ENCODE results near the gene GHRL.

GHRL gene

DNA sequence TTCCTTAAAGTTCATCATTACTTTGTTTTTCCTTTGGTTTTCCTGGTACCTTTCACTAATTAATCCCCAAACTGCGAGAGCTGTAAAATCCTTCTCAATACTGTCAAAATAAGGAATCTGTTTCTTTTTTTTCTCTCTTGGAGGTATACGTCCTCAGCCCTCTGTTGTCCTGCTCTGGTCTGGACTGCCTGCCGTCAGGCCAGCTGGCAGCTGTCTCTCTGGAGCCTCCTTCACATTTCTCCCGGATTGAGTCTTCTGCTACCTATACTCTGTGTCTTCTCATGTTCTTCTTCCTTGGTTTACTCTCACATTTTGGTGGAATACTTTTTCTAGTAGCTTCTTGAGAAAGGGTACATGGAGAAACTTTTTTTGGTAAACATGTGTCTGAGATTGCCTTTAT is 30.7 kb downstream of the GHRL start:
- H3K79me1 ChIP-seq (replicated peaks; ENCODE audit: low read length, poor library complexity, severe bottlenecking): peaks cover 14% of the 10 kb centered on the region
- no peak overlapping the region for H2BK120ac ChIP-seq (ENCODE audit: low read depth, low read length)
- no peak overlapping the region for H3K4me3 ChIP-seq (ENCODE audit: insufficient read depth in 1 of 2, low read depth in 1 of 2, low read length in 2 of 2)
- H3K14ac ChIP-seq (ENCODE audit: low read length in 2 of 2): no peak overlapping the region
- no peak overlapping the region for H3K4me2 ChIP-seq (ENCODE audit: low read length, poor library complexity, severe bottlenecking)
- H3K27ac ChIP-seq (ENCODE audit: low read length, poor library complexity, severe bottlenecking): no peak overlapping the region
- H4K8ac ChIP-seq (ENCODE audit: low read length): no peak overlapping the region
- H3K9me3 ChIP-seq (ENCODE audit: control insufficient read depth, low read length): no peaks in the 10 kb centered on the region
- H3K18ac ChIP-seq (ENCODE audit: low read depth in 1 of 2, low read length in 2 of 2): no peak overlapping the region
- H3K36me3 ChIP-seq (ENCODE audit: control insufficient read depth in 1 of 2, insufficient read depth in 2 of 2, low read depth in 1 of 2, low read length in 2 of 2): peaks cover 23 to 59% of the 10 kb centered on the region in 2 experiments
- no peak overlapping the region for H2AFZ ChIP-seq (ENCODE audit: low read depth, low read length)
- no peak overlapping the region for H2BK5ac ChIP-seq (ENCODE audit: low read depth, low read length, poor library complexity, severe bottlenecking)
- peaks cover 6% of the 10 kb centered on the region for H3K4me1 ChIP-seq (ENCODE audit: control insufficient read depth, insufficient read depth, low read depth, low read length)
- H3K27me3 ChIP-seq (ENCODE audit: control insufficient read depth in 1 of 2, insufficient read depth in 1 of 2, low read length in 2 of 2): no peaks in the 10 kb centered on the region
- H2BK15ac ChIP-seq (ENCODE audit: low read depth, poor library complexity, severe bottlenecking): no peak overlapping the region
- H4K91ac ChIP-seq (ENCODE audit: low read length): no peak overlapping the region
- WGBS: 89% methylated on average over 3 of the region's 4 CpGs
- H3K23ac ChIP-seq (ENCODE audit: low read length in 2 of 2): no peak overlapping the region
- no peak overlapping the region for H2BK12ac ChIP-seq (ENCODE audit: low read length in 2 of 2)
- H3K4ac ChIP-seq (ENCODE audit: low read depth in 1 of 2, low read length in 2 of 2): no peak overlapping the region
- no peak for DNase-seq
- no peak overlapping the region for H2AK5ac ChIP-seq (ENCODE audit: low read length, severe bottlenecking)
- peak overlapping the region; percentile 26 for H3K9ac ChIP-seq (ENCODE audit: low read length)

DNA sequence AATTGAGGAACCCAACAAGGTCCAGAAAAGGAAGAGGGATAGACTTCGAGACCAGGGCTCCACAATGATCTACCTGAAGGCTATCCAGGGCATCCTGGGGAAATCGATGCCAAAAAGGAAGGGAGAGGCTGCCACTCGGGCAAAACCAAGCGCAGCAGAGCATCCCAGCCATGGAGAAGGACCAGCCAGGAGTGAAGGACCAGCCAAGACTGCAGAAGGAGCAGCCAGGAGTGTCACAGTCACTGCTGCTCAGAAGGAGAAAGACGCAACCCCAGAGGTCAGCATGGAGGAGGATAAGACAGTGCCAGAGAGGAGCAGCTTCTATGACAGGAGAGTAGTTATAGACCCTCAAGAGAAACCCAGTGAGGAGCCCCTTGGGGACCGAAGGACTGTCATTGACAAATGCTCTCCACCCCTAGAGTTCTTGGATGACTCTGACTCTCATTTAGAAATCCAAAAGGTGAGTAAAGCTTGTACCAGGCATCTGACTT is 32.5 kb downstream of the GHRL start:
- Histone ChIP-seq H3K4me1 (ENCODE audit: control insufficient read depth, insufficient read depth, low read depth, low read length) (peaks cover 5% of the 10 kb centered on the region), H3K79me1 (replicated peaks; ENCODE audit: low read length, poor library complexity, severe bottlenecking) (peaks cover 21% of the 10 kb centered on the region), H3K4me3 (ENCODE audit: insufficient read depth in 1 of 2, low read depth in 1 of 2, low read length in 2 of 2) (no peak overlapping the region), H3K27me3 (ENCODE audit: control insufficient read depth in 1 of 2, insufficient read depth in 1 of 2, low read length in 2 of 2) (no peaks in the 10 kb centered on the region), H3K9ac (ENCODE audit: low read length) (no peak overlapping the region), H2BK120ac (ENCODE audit: low read depth, low read length) (no peak overlapping the region), H4K8ac (ENCODE audit: low read length) (no peak overlapping the region), H3K27ac (ENCODE audit: low read length, poor library complexity, severe bottlenecking) (no peak overlapping the region), H2BK12ac (ENCODE audit: low read length in 2 of 2) (no peak overlapping the region), H3K9me3 (ENCODE audit: control insufficient read depth, low read length) (no peaks in the 10 kb centered on the region), H3K14ac (ENCODE audit: low read length in 2 of 2) (no peak overlapping the region), H3K18ac (ENCODE audit: low read depth in 1 of 2, low read length in 2 of 2) (no peak overlapping the region), H3K23ac (ENCODE audit: low read length in 2 of 2) (no peak overlapping the region), H2BK5ac (ENCODE audit: low read depth, low read length, poor library complexity, severe bottlenecking) (no peak overlapping the region), H3K4me2 (ENCODE audit: low read length, poor library complexity, severe bottlenecking) (no peak overlapping the region), H2AFZ (ENCODE audit: low read depth, low read length) (no peak overlapping the region), H2AK5ac (ENCODE audit: low read length, severe bottlenecking) (no peak overlapping the region), H4K91ac (ENCODE audit: low read length) (no peak overlapping the region), H2BK15ac (ENCODE audit: low read depth, poor library complexity, severe bottlenecking) (no peak overlapping the region), H3K4ac (ENCODE audit: low read depth in 1 of 2, low read length in 2 of 2) (no peak overlapping the region), H3K36me3 (ENCODE audit: control insufficient read depth in 1 of 2, insufficient read depth in 2 of 2, low read depth in 1 of 2, low read length in 2 of 2) (peaks cover 32 to 59% of the 10 kb centered on the region in 2 experiments)
- 95% methylated on average over 6 of the region's 6 CpGs for WGBS
- no peak for DNase-seq

DNA sequence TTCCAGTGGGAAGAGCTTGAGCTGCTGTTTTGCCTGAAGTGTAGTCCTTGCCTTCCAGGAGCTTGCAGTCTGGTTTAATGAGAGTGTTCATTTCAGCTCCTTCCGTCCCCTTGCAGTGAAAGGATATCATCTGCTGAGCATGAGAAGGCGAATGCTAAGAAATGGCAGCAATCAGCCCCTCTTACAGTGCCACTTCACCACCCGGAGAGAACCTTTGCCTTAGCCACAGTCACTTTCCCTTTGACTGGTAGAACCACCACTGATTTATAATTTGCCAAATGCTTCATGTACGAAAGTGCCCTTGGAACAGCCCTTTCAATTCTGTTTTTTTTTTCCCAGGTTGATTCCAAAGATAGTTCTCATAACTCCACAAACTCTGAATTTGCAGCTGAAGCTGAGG is 32.9 kb downstream of the GHRL start:
- Histone ChIP-seq H3K4me1 (ENCODE audit: control insufficient read depth, insufficient read depth, low read depth, low read length) (peaks cover 5% of the 10 kb centered on the region), H2BK12ac (ENCODE audit: low read length in 2 of 2) (no peak overlapping the region), H3K4me2 (ENCODE audit: low read length, poor library complexity, severe bottlenecking) (no peak overlapping the region), H2BK15ac (ENCODE audit: low read depth, poor library complexity, severe bottlenecking) (no peak overlapping the region), H3K9ac (ENCODE audit: low read length) (no peak overlapping the region), H3K4ac (ENCODE audit: low read depth in 1 of 2, low read length in 2 of 2) (no peak overlapping the region), H3K14ac (ENCODE audit: low read length in 2 of 2) (no peak overlapping the region), H3K23ac (ENCODE audit: low read length in 2 of 2) (no peak overlapping the region), H2BK120ac (ENCODE audit: low read depth, low read length) (no peak overlapping the region), H4K8ac (ENCODE audit: low read length) (no peak overlapping the region), H3K36me3 (ENCODE audit: control insufficient read depth in 1 of 2, insufficient read depth in 2 of 2, low read depth in 1 of 2, low read length in 2 of 2) (peaks cover 34 to 61% of the 10 kb centered on the region in 2 experiments), H3K9me3 (ENCODE audit: control insufficient read depth, low read length) (no peaks in the 10 kb centered on the region), H2BK5ac (ENCODE audit: low read depth, low read length, poor library complexity, severe bottlenecking) (no peak overlapping the region), H3K79me1 (replicated peaks; ENCODE audit: low read length, poor library complexity, severe bottlenecking) (peaks cover 25% of the 10 kb centered on the region), H3K18ac (ENCODE audit: low read depth in 1 of 2, low read length in 2 of 2) (no peak overlapping the region), H4K91ac (ENCODE audit: low read length) (no peak overlapping the region), H2AFZ (ENCODE audit: low read depth, low read length) (no peak overlapping the region), H3K27me3 (ENCODE audit: control insufficient read depth in 1 of 2, insufficient read depth in 1 of 2, low read length in 2 of 2) (no peaks in the 10 kb centered on the region), H3K27ac (ENCODE audit: low read length, poor library complexity, severe bottlenecking) (no peak overlapping the region), H2AK5ac (ENCODE audit: low read length, severe bottlenecking) (no peak overlapping the region), H3K4me3 (ENCODE audit: insufficient read depth in 1 of 2, low read depth in 1 of 2, low read length in 2 of 2) (no peak overlapping the region)
- 98% methylated on average over 4 of the region's 4 CpGs for WGBS
- DNase-seq: no peak

DNA sequence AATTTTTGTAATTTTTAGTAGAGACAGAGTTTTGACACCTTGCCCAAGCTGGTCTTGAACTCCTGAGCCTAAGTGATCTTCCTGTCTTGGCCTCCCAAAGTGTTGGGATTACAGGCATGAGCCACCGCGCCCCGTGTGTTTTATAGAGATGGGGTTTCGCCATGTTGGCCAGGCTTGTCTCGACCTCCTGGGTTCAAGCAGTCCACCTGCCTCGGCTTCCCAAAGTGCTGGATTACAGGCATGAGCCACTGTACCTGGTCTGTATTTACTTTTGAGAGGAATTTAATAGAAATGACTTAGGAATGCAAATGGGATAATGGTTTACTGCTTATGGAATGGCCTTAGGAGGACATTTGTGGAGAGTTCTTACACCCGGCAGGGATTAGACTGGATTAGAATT is 33.7 kb downstream of the GHRL start:
- Histone ChIP-seq H3K36me3 (ENCODE audit: control insufficient read depth in 1 of 2, insufficient read depth in 2 of 2, low read depth in 1 of 2, low read length in 2 of 2) (peaks cover 42 to 62% of the 10 kb centered on the region in 2 experiments), H4K91ac (ENCODE audit: low read length) (no peak overlapping the region), H2AFZ (ENCODE audit: low read depth, low read length) (no peak overlapping the region), H2BK5ac (ENCODE audit: low read depth, low read length, poor library complexity, severe bottlenecking) (no peak overlapping the region), H3K9ac (ENCODE audit: low read length) (no peak overlapping the region), H3K9me3 (ENCODE audit: control insufficient read depth, low read length) (no peaks in the 10 kb centered on the region), H3K18ac (ENCODE audit: low read depth in 1 of 2, low read length in 2 of 2) (no peak overlapping the region), H3K14ac (ENCODE audit: low read length in 2 of 2) (no peak overlapping the region), H4K8ac (ENCODE audit: low read length) (no peak overlapping the region), H2AK5ac (ENCODE audit: low read length, severe bottlenecking) (no peak overlapping the region), H3K4ac (ENCODE audit: low read depth in 1 of 2, low read length in 2 of 2) (no peak overlapping the region), H3K27ac (ENCODE audit: low read length, poor library complexity, severe bottlenecking) (no peak overlapping the region), H3K4me1 (ENCODE audit: control insufficient read depth, insufficient read depth, low read depth, low read length) (peaks cover 5% of the 10 kb centered on the region), H2BK15ac (ENCODE audit: low read depth, poor library complexity, severe bottlenecking) (no peak overlapping the region), H2BK12ac (ENCODE audit: low read length in 2 of 2) (no peak overlapping the region), H3K27me3 (ENCODE audit: control insufficient read depth in 1 of 2, insufficient read depth in 1 of 2, low read length in 2 of 2) (no peaks in the 10 kb centered on the region), H3K23ac (ENCODE audit: low read length in 2 of 2) (no peak overlapping the region), H3K4me3 (ENCODE audit: insufficient read depth in 1 of 2, low read depth in 1 of 2, low read length in 2 of 2) (no peak overlapping the region), H3K79me1 (replicated peaks; ENCODE audit: low read length, poor library complexity, severe bottlenecking) (peaks cover 29% of the 10 kb centered on the region), H3K4me2 (ENCODE audit: low read length, poor library complexity, severe bottlenecking) (no peak overlapping the region), H2BK120ac (ENCODE audit: low read depth, low read length) (no peak overlapping the region)
- no peak for DNase-seq
- WGBS: 96% methylated on average over 7 of the region's 7 CpGs
